Eye (tissue), 1 donor: Measurements from ENCODE around the gene FRZB.
"Not testable (repeated sequence)": the region's sequence is repeated elsewhere in the genome, so short reads cannot be mapped to it uniquely, and the experiment has no call there.

Source experiments
- DNase-seq: peaks from one replicate; pipeline ENCODE4 v3.0.0-alpha.2; 2015

Gene FRZB

GRCh38 chr2:182866461-182867406 lies at the start of gene FRZB:
Gene FRZB (minus strand): TSS chr2:182866637. CDS start chr2:182866552, 85 bp downstream.
- DNase-seq: peak; percentile 94

- peak; percentile 10 for DNase-seq
Measured at GRCh38 chr2:182915369-182916326, 49.2 kb upstream of the FRZB start.

GRCh38 chr2:182914852-182915251 lies 48.4 kb upstream of the FRZB start:
- no peak for DNase-seq

- DNase-seq: no peak
Measured at GRCh38 chr2:182913064-182913463, 46.6 kb upstream of the FRZB start.

GRCh38 chr2:182912518-182912915 lies 46.1 kb upstream of the FRZB start:
- DNase-seq: no peak

- DNase-seq: no peak
Measured at GRCh38 chr2:182911813-182912517, 45.5 kb upstream of the FRZB start.

GRCh38 chr2:182910965-182911364 lies 44.5 kb upstream of the FRZB start:
- no peak for DNase-seq

- peak; percentile 16 for DNase-seq
Measured at GRCh38 chr2:182907081-182907830, 40.8 kb upstream of the FRZB start.

- DNase-seq: no peak
Measured at GRCh38 chr2:182906454-182906853, 40.0 kb upstream of the FRZB start.

- DNase-seq: no peak
Measured at GRCh38 chr2:182904844-182905243, 38.4 kb upstream of the FRZB start.

- no peak for DNase-seq
Measured at GRCh38 chr2:182903566-182903965, 37.1 kb upstream of the FRZB start.

- no peak for DNase-seq
Measured at GRCh38 chr2:182901748-182902147, 35.3 kb upstream of the FRZB start.

GRCh38 chr2:182898718-182899117 lies 32.3 kb upstream of the FRZB start:
- no peak for DNase-seq

- no peak for DNase-seq
Measured at GRCh38 chr2:182897137-182897536, 30.7 kb upstream of the FRZB start.

GRCh38 chr2:182895798-182896197 lies 29.4 kb upstream of the FRZB start:
- DNase-seq: no peak

GRCh38 chr2:182895169-182895568 lies 28.7 kb upstream of the FRZB start:
- no peak for DNase-seq

- no peak for DNase-seq
Measured at GRCh38 chr2:182894174-182894573, 27.7 kb upstream of the FRZB start.

GRCh38 chr2:182893666-182894065 lies 27.2 kb upstream of the FRZB start:
- DNase-seq: no peak

- DNase-seq: not testable (repeated sequence)
Measured at GRCh38 chr2:182893035-182893434, 26.6 kb upstream of the FRZB start.

- no peak for DNase-seq
Measured at GRCh38 chr2:182891611-182892010, 25.2 kb upstream of the FRZB start.

- DNase-seq: no peak
Measured at GRCh38 chr2:182890773-182891378, 24.4 kb upstream of the FRZB start.

GRCh38 chr2:182890305-182890704 lies 23.9 kb upstream of the FRZB start:
- DNase-seq: no peak
